ENCODE results near the gene GP1BA.

DNA sequence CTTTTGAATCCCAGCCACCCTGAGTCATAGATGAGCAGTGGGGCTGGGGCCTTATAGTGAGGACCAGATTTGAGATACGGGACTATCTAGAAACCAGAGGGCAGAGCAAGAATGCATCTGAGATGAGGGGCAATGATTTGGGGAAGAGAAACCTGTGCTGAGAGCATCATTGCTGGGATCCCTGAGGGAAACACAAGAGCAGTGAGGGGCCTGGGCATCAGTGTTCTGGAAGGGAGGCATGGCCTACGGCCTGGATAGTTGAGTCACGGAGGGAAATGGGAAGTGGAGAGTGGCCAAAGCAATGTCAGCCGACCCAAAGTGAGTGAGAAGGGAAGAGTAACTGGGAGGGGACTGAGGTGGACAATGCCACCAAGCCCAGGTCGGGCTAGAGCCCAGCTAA, 50.2 kb downstream of the GP1BA start:
- TF ChIP-seq, protein P1, sequence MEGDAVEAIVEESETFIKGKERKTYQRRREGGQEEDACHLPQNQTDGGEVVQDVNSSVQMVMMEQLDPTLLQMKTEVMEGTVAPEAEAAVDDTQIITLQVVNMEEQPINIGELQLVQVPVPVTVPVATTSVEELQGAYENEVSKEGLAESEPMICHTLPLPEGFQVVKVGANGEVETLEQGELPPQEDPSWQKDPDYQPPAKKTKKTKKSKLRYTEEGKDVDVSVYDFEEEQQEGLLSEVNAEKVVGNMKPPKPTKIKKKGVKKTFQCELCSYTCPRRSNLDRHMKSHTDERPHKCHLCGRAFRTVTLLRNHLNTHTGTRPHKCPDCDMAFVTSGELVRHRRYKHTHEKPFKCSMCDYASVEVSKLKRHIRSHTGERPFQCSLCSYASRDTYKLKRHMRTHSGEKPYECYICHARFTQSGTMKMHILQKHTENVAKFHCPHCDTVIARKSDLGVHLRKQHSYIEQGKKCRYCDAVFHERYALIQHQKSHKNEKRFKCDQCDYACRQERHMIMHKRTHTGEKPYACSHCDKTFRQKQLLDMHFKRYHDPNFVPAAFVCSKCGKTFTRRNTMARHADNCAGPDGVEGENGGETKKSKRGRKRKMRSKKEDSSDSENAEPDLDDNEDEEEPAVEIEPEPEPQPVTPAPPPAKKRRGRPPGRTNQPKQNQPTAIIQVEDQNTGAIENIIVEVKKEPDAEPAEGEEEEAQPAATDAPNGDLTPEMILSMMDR (IDR thresholded peaks at IDR 0.05), result no peak
- TF ChIP-seq EZH2 (IDR thresholded peaks at IDR 0.05; ENCODE audit: borderline replicate concordance, insufficient read depth, low read depth, low read length, poor library complexity, severe bottlenecking), result no peak

Measured in B cell (primary cell).